ENCODE results near the gene RBM19.

RBM19 gene

GRCh38 chr12:113852695-113853490, 113.2 kb downstream of the RBM19 start:
- ChIA-PET POLR2A (ENCODE audit: low non-redundant PET) (no interaction called here), CTCF (no interaction called here)
- DNase-seq (ENCODE audit: low spot score) = no peak
- TF ChIP-seq, protein P1, sequence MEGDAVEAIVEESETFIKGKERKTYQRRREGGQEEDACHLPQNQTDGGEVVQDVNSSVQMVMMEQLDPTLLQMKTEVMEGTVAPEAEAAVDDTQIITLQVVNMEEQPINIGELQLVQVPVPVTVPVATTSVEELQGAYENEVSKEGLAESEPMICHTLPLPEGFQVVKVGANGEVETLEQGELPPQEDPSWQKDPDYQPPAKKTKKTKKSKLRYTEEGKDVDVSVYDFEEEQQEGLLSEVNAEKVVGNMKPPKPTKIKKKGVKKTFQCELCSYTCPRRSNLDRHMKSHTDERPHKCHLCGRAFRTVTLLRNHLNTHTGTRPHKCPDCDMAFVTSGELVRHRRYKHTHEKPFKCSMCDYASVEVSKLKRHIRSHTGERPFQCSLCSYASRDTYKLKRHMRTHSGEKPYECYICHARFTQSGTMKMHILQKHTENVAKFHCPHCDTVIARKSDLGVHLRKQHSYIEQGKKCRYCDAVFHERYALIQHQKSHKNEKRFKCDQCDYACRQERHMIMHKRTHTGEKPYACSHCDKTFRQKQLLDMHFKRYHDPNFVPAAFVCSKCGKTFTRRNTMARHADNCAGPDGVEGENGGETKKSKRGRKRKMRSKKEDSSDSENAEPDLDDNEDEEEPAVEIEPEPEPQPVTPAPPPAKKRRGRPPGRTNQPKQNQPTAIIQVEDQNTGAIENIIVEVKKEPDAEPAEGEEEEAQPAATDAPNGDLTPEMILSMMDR (conservative IDR thresholded peaks at IDR 0.05; ENCODE audit: low read depth) = no peak
- no peak overlapping the region for H3K27ac ChIP-seq

- TF ChIP-seq, protein P1 (conservative IDR thresholded peaks at IDR 0.05; ENCODE audit: low read depth) = no peak
- no peak for DNase-seq (ENCODE audit: low spot score)
- H3K27ac ChIP-seq = no peak overlapping the region
- ChIA-PET POLR2A (ENCODE audit: low non-redundant PET) (no interaction called here), CTCF (interaction anchor here (0.7 kb wide), 1 partner anchor 1222 kb away, joined by 3 read pairs; no protein-coding TSS in a partner anchor)
Measured at GRCh38 chr12:113852264-113852663, 113.9 kb downstream of the RBM19 start.

GRCh38 chr12:113850309-113851056, 115.6 kb downstream of the RBM19 start:
- POLR2A ChIA-PET (ENCODE audit: low non-redundant PET) = interaction anchor here (0.6 kb wide), 1 partner anchor 10 kb away, joined by 4 read pairs; no protein-coding TSS in a partner anchor
- TF ChIP-seq, protein P1 (conservative IDR thresholded peaks at IDR 0.05; ENCODE audit: low read depth) = no peak
- no peak overlapping the region for H3K27ac ChIP-seq
- CTCF ChIA-PET = interaction anchor here (0.6 kb wide), 1 partner anchor 506 kb away, joined by 9 read pairs; no protein-coding TSS in a partner anchor
- DNase-seq (ENCODE audit: low spot score) = no peak

- DNase-seq (ENCODE audit: low spot score) = no peak
- ChIA-PET CTCF (interaction anchor here (0.9 kb wide), 1 partner anchor 422 kb away, joined by 4 read pairs; no protein-coding TSS in a partner anchor), POLR2A (ENCODE audit: low non-redundant PET) (no interaction called here)
- H3K27ac ChIP-seq = no peak overlapping the region
- TF ChIP-seq, protein P1 (conservative IDR thresholded peaks at IDR 0.05; ENCODE audit: low read depth) = no peak
Measured at GRCh38 chr12:113847856-113848255, 118.3 kb downstream of the RBM19 start.

- TF ChIP-seq, protein P1 (conservative IDR thresholded peaks at IDR 0.05; ENCODE audit: low read depth) = no peak
- CTCF ChIA-PET = interaction anchor here (0.9 kb wide), 1 partner anchor 421 kb away, joined by 4 read pairs; no protein-coding TSS in a partner anchor
- POLR2A ChIA-PET (ENCODE audit: low non-redundant PET) = no interaction called here
- H3K27ac ChIP-seq = no peak overlapping the region
- DNase-seq (ENCODE audit: low spot score) = no peak
Measured at GRCh38 chr12:113846883-113847755, 119.0 kb downstream of the RBM19 start.
